ENCODE data around the gene POU2F1. TPM values are rescaled to one million over a fixed set of nuclear protein-coding genes. Genes with fewer than 3 reads are reported as not detected.

POU2F1 gene
- total RNA-seq, 4 donors from 2014 or later: 11.5 to 23.1 (median 17.0) TPM

- no peak for TF ChIP-seq POLR2A (IDR thresholded peaks at IDR 0.05)
- TF ChIP-seq, protein P1, sequence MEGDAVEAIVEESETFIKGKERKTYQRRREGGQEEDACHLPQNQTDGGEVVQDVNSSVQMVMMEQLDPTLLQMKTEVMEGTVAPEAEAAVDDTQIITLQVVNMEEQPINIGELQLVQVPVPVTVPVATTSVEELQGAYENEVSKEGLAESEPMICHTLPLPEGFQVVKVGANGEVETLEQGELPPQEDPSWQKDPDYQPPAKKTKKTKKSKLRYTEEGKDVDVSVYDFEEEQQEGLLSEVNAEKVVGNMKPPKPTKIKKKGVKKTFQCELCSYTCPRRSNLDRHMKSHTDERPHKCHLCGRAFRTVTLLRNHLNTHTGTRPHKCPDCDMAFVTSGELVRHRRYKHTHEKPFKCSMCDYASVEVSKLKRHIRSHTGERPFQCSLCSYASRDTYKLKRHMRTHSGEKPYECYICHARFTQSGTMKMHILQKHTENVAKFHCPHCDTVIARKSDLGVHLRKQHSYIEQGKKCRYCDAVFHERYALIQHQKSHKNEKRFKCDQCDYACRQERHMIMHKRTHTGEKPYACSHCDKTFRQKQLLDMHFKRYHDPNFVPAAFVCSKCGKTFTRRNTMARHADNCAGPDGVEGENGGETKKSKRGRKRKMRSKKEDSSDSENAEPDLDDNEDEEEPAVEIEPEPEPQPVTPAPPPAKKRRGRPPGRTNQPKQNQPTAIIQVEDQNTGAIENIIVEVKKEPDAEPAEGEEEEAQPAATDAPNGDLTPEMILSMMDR (IDR thresholded peaks at IDR 0.05): no peak
- Histone ChIP-seq H3K36me3 (no peaks in the 10 kb centered on the region), H3K27me3 (no peaks in the 10 kb centered on the region), H3K4me3 (peak overlapping the region in 1 of 4 donors; percentile 72), H3K9me3 (no peaks in the 10 kb centered on the region), H3K4me1 (peaks cover 0 to 7% (median 2%) of the 10 kb centered on the region in 4 donors), H3K27ac (peak overlapping the region in 3 of 4 donors; percentile 46 to 78 (median 67))
- peak in 1 of 3 donors; percentile 39 for DNase-seq
Measured at GRCh38 chr1:167456524-167456923, 235.8 kb downstream of the POU2F1 start.

DNA sequence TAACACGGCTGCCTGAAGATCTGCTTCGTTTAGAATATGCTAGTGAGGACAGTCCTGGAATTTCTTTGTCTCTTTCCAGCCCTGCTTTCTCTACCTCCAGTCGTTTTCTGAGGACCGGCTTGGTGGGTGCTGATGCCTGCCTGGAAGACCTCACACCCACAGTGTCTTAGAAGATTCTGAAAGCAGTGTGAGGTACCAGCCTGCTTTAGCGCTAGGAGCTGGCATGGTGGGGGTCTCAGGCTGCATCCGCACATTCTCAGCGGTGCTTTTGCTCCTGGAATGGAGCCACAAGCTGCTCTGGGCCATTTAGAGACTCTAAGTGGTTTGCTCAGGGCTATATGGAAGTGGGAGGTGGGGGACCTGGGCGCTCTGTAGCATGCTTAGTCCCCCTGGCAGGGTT lies 236.2 kb downstream of the POU2F1 start:
- DNase-seq: peak in 1 of 3 donors; percentile 38
- Histone ChIP-seq H3K36me3 (no peaks in the 10 kb centered on the region), H3K9me3 (no peaks in the 10 kb centered on the region)

DNA sequence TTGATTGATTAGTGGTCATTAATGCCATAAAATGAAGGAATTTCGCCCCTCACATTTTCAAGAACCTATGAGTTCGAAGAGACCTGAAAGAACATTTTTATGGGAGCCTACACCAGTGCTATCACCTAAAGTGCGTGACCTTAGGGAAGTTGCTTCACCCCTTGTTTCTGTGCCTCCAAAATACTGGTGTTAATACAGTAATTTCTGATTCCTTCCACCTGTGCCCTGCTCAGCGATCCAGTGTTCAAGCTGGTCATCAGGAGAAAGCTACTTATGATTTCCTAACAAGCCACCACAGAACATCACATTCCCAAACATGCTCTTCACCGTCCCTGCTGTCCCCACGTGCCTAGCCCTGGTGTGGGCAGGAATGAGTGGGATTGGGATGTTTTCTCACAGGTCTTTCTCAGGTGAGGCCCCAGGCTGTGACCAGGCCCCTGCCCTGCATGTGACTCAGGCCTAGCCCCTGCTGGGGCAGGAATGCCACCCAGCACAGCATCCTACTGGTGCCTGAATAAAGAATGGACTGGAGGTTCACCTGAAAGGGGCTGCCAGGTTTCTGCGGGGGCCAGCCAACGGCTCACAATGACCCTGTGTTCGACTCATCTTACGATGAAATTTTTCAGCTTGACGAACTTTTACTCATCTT lies 237.4 kb downstream of the POU2F1 start:
- no peak overlapping the region for H3K4me3 ChIP-seq

More for the DNA sequence above, 236.2 kb downstream of the POU2F1 start:
- H3K4me3 ChIP-seq: no peak overlapping the region
- H3K27ac ChIP-seq: peak overlapping the region in 1 of 4 donors; percentile 46
- H3K4me1 ChIP-seq: peaks cover 0 to 7% (median 2%) of the 10 kb centered on the region in 4 donors
- H3K27me3 ChIP-seq: no peaks in the 10 kb centered on the region
- TF ChIP-seq, protein P1 (IDR thresholded peaks at IDR 0.05): no peak

GRCh38 chr1:167460836-167461235 lies 240.2 kb downstream of the POU2F1 start:
- H3K4me1 ChIP-seq: peaks cover 0 to 4% (median 0%) of the 10 kb centered on the region in 4 donors
- no peak overlapping the region for H3K4me3 ChIP-seq
- no peaks in the 10 kb centered on the region for H3K36me3 ChIP-seq
- TF ChIP-seq, protein P1 (IDR thresholded peaks at IDR 0.05): no peak
- no peak for TF ChIP-seq POLR2A (IDR thresholded peaks at IDR 0.05)
- no peaks in the 10 kb centered on the region for H3K27me3 ChIP-seq
- no peak overlapping the region for H3K27ac ChIP-seq
- peak in 1 of 3 donors; percentile 48 for DNase-seq
- H3K9me3 ChIP-seq: no peaks in the 10 kb centered on the region

More for the DNA sequence above, 237.4 kb downstream of the POU2F1 start:
- peak in 1 of 3 donors; percentile 35 for DNase-seq
- Histone ChIP-seq H3K27me3 (no peaks in the 10 kb centered on the region), H3K27ac (no peak overlapping the region), H3K4me1 (peaks cover 0 to 7% (median 2%) of the 10 kb centered on the region in 4 donors), H3K36me3 (no peaks in the 10 kb centered on the region), H3K9me3 (no peaks in the 10 kb centered on the region)
- TF ChIP-seq, protein P1 (IDR thresholded peaks at IDR 0.05): no peak
- TF ChIP-seq POLR2A (IDR thresholded peaks at IDR 0.05): no peak

GRCh38 chr1:167462341-167462740 lies 241.7 kb downstream of the POU2F1 start:
- no peak overlapping the region for H3K4me3 ChIP-seq
- H3K4me1 ChIP-seq: no peaks in the 10 kb centered on the region
- H3K9me3 ChIP-seq: no peaks in the 10 kb centered on the region
- no peak overlapping the region for H3K27ac ChIP-seq
- H3K36me3 ChIP-seq: no peaks in the 10 kb centered on the region
- H3K27me3 ChIP-seq: no peaks in the 10 kb centered on the region
- TF ChIP-seq, protein P1 (IDR thresholded peaks at IDR 0.05): no peak
- no peak for TF ChIP-seq POLR2A (IDR thresholded peaks at IDR 0.05)
- peak in 1 of 3 donors; percentile 41 for DNase-seq

All from Peyer's patch (tissue), 4 donors.